KMS-11 (cell line): Measurements from ENCODE around the gene CCDC171.

Source experiments
- H2AFZ ChIP-seq: fragments of 200-600 bp; sonication (generic); 2 replicates; pipeline ENCODE4 v1.6.1; 2016; ENCODE audit warnings: antibody characterized with exemption, mixed run types, low read depth
- H3K27ac ChIP-seq: fragments of 200-600 bp; sonication (generic); 2 replicates; pipeline ENCODE4 v1.6.1; 2016; ENCODE audit warnings: mild to moderate bottlenecking, mixed run types
- H3K27me3 ChIP-seq: fragments of 200-600 bp; sonication (generic); 2 replicates; pipeline ENCODE4 v1.6.1; 2017; ENCODE audit warnings: mild to moderate bottlenecking, low read depth, mixed run types, moderate library complexity; ENCODE audit not compliant: insufficient read depth
- H3K36me3 ChIP-seq: fragments of 200-600 bp; sonication (generic); 2 replicates; pipeline ENCODE4 v1.6.1; 2017; ENCODE audit warnings: mild to moderate bottlenecking, mixed run types; ENCODE audit not compliant: insufficient read depth
- H3K4me1 ChIP-seq: fragments of 200-600 bp; sonication (generic); 2 replicates; pipeline ENCODE4 v1.6.1; 2016; ENCODE audit warnings: mild to moderate bottlenecking, low read depth, mixed run types; ENCODE audit not compliant: poor library complexity, severe bottlenecking
- H3K4me2 ChIP-seq: fragments of 200-600 bp; sonication (generic); 2 replicates; pipeline ENCODE4 v1.7.0; 2016; ENCODE audit warnings: mild to moderate bottlenecking, mixed run types
- H3K4me3 ChIP-seq: fragments of 200-600 bp; sonication (generic); IDR thresholded peaks from 2 replicates; pipeline ENCODE4 v1.6.1; 2017; ENCODE audit warnings: low read depth, low read length, mixed read lengths; ENCODE audit not compliant: insufficient read depth
- H3K79me2 ChIP-seq: fragments of 200-600 bp; sonication (generic); 2 replicates; pipeline ENCODE4 v1.6.1; 2016; ENCODE audit warnings: low read depth, mixed run types; ENCODE audit not compliant: insufficient read depth
- H3K9ac ChIP-seq: fragments of 200-600 bp; sonication (generic); 2 replicates; pipeline ENCODE4 v1.6.1; 2016; ENCODE audit warnings: mild to moderate bottlenecking, mixed run types
- H4K20me1 ChIP-seq: fragments of 200-600 bp; sonication (generic); 2 replicates; pipeline ENCODE4 v1.6.1; 2016; ENCODE audit warnings: mild to moderate bottlenecking, mixed run types; ENCODE audit not compliant: insufficient read depth
- TF ChIP-seq, protein P1 (sequence below): fragments of 200-600 bp; sonication (generic); conservative IDR thresholded peaks from 2 replicates; pipeline ENCODE4 v1.6.1; 2017; ENCODE audit warnings: low read depth, mild to moderate bottlenecking, antibody characterized with exemption, low read length, moderate library complexity, mixed read lengths

CCDC171 gene

DNA sequence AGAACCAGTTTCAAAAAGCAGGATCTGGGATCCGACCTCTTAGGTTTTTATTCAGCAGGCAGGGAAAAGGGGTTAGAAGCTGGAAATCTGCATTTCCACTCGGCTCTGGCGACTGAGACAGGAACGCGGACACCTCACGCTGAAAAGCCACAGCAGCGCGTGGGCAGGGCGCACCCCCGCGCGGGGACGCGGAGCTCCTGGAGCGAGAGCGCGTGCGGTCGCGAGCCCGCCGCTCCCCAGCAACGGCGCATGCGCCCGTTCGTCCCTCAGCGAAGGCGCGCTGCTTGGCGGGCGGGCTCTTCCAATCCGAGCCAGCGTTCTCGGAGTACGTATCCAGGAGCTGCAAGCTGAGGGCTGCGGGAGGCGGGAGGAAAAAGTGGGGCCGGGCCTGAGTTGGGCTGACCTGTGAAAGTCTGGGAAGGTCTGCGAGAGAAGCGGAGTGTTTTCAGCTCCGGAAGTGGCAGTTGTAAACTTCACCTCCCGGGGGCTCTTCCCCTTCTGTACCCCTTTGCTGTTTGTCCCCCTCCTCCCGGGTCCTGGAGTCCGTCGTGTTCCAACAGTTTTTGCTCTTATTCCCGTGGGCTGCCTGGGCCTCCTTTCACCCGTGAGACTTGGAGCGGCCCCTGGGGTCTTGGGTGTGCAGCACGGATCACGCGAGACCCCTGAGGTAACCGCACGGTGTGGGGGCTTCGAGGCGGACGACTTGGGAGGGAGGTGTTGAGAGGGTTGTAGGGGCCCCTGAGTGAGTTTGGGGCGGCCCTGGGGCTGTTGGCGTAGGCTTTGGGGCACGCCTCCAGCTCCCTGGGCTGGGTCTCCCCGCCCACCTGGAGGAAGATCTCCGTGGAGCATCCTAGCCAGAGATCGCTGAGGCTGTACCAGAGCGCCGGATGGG lies at the start of gene CCDC171:
Gene CCDC171, plus strand, starts transcription at position 408 of the 892 bp plus-strand sequence. CDS start 11,046 bp downstream, outside the sequence.
- H3K36me3 ChIP-seq: no peaks in the 10 kb centered on the region
- H3K4me1 ChIP-seq: peaks cover 5% of the 10 kb centered on the region
- H3K9ac ChIP-seq: peak within 1 kb of the TSS; percentile 62; the same call in 1 of the 2 replicates
- TF ChIP-seq, protein P1, sequence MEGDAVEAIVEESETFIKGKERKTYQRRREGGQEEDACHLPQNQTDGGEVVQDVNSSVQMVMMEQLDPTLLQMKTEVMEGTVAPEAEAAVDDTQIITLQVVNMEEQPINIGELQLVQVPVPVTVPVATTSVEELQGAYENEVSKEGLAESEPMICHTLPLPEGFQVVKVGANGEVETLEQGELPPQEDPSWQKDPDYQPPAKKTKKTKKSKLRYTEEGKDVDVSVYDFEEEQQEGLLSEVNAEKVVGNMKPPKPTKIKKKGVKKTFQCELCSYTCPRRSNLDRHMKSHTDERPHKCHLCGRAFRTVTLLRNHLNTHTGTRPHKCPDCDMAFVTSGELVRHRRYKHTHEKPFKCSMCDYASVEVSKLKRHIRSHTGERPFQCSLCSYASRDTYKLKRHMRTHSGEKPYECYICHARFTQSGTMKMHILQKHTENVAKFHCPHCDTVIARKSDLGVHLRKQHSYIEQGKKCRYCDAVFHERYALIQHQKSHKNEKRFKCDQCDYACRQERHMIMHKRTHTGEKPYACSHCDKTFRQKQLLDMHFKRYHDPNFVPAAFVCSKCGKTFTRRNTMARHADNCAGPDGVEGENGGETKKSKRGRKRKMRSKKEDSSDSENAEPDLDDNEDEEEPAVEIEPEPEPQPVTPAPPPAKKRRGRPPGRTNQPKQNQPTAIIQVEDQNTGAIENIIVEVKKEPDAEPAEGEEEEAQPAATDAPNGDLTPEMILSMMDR: no peak
- H3K27me3 ChIP-seq: no peaks in the 10 kb centered on the region
- no peak within 1 kb of the TSS; the same call in 1 of the 2 replicates for H3K27ac ChIP-seq
- no peaks in the 10 kb centered on the region for H3K79me2 ChIP-seq
- H2AFZ ChIP-seq: peak within 1 kb of the TSS; percentile 100
- no peaks in the 10 kb centered on the region for H4K20me1 ChIP-seq
- no peak within 1 kb of the TSS for H3K4me3 ChIP-seq
- H3K4me2 ChIP-seq: peak within 1 kb of the TSS; percentile 79

DNA sequence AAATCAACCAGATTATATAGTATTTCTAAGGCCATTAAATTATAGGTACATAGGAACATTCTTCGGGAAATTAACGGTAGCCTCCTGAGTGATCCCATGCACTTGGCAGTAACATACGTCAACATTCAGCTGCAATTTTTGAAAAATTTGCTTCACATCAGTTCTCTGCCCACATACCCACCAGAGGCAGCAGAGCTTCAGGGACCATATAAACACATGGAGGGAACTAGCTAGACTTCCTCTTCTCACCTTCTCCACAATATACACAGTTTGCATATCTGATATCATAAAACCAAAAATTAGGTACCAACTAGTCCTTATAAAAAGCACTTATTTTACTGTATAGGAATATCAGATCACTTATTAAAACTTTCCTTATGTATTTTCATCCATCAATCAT lies 46.9 kb upstream of the CCDC171 start:
- no peaks in the 10 kb centered on the region for H3K27me3 ChIP-seq
- H3K4me2 ChIP-seq: no peak overlapping the region
- H3K4me3 ChIP-seq: no peak overlapping the region
- no peak overlapping the region for H2AFZ ChIP-seq
- H3K27ac ChIP-seq: no peak overlapping the region
- H3K4me1 ChIP-seq: peaks cover 16% of the 10 kb centered on the region
- TF ChIP-seq, protein P1: no peak
- no peak overlapping the region for H3K9ac ChIP-seq
- H4K20me1 ChIP-seq: peaks cover 9% of the 10 kb centered on the region; the same call in 1 of the 2 replicates
- peaks cover 32% of the 10 kb centered on the region for H3K79me2 ChIP-seq
- 0 out of 2 replicates have a peak, but pooled peaks cover 5% of the 10 kb centered on the region for H3K36me3 ChIP-seq

DNA sequence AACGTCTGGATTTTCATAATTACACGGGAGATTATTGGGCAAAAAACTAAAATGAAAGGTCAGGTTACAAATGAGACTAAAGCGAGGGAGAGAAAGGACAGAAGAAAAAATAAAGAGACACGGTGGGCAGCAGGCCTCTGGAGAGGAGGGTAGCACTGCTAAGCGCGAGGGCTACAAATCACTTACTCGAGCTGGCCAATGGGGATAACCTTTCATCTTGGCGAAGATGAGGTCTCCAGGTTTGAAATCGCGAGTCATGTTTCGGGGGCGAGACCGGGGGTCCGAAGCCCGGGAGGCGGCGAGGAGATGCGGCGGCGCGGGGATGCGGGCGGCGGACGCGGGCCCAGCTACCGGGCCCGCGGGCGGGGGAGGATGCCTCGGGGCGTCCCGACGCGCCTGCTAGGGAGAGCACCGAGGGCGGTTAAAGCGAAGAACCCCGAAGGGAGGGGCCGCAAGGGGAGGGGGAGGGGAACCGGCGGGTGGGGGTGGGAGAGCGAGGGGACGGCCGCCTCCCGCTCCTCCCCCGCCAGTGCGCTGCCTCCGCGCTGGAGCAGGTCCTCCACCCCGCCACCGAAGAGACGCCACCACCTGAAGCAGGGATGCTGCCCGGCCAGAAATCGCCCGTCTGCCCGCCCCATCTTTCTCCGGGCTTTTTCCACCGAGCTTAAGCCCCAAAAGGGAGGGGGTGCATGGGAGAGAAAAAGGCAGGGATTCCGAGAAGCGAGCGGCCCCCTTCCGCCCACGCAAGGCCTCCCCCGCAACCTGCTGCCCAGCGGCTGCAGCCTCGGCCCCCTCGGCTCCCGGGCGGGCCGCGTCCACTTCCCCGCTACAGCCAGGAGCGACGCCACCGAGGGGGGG lies 42.7 kb upstream of the CCDC171 start:
- peak overlapping the region; percentile 89 for H3K27ac ChIP-seq
- peaks cover 23% of the 10 kb centered on the region for H3K79me2 ChIP-seq

More for the DNA sequence above, 42.7 kb upstream of the CCDC171 start:
- Histone ChIP-seq H2AFZ (peak overlapping the region; percentile 57; the same call in 1 of the 2 replicates), H3K4me3 (no peak overlapping the region), H3K36me3 (0 out of 2 replicates have a peak, but pooled peaks cover 5% of the 10 kb centered on the region), H3K4me1 (peaks cover 41% of the 10 kb centered on the region), H4K20me1 (peaks cover 6% of the 10 kb centered on the region; the same call in 1 of the 2 replicates), H3K9ac (peak overlapping the region; percentile 82), H3K4me2 (peak overlapping the region; percentile 97), H3K27me3 (no peaks in the 10 kb centered on the region)
- TF ChIP-seq, protein P1: no peak
